IMR-90 (cell line): ENCODE data around the gene ME2. TPM values are rescaled to one million over a fixed set of nuclear protein-coding genes. Genes with fewer than 3 reads are reported as not detected.
A peak's percentile ranks its signal among the peaks of the same experiment; 100 is the strongest.

Source experiments
- ATAC-seq: fragments of 200-7000 bp; cut with Tn5 transposase; 2 replicates; pipeline ENCODE4 v1.9.1; 2020; ENCODE audit warnings: low read depth, mild to moderate bottlenecking, moderate library complexity
- BruUV-seq: library from RNA; stranded (reverse); fragments of 400-500 nt; replicated peaks from 2 replicates; lab custom pipeline; 2021; lab: Mats Ljungman, UMichigan
- CTCF ChIA-PET: fragments of 300-600 bp; formaldehyde crosslinking; extraction: SDS; loops from one replicate; lab custom pipeline; 2021; ENCODE audit warnings: antibody characterized with exemption; lab: Yijun Ruan, JAX
- POLR2A ChIA-PET: fragments of 300-600 bp; sonication (Branson Sonifier 250); formaldehyde crosslinking; loops from one replicate; lab custom pipeline; 2022; ENCODE audit warnings: antibody characterized with exemption; ENCODE audit not compliant: unreplicated experiment; lab: Charles Lee
- DNase-seq: peaks from one replicate; pipeline ENCODE4 v3.0.0; 2013
- H2AFZ ChIP-seq: replicated peaks from 2 replicates; pipeline ENCODE3; 2013; ENCODE audit warnings: low read length, mild to moderate bottlenecking; ENCODE audit not compliant: poor library complexity
- H2AK5ac ChIP-seq: 2 replicates; pipeline ENCODE4 v1.6.1; 2013; ENCODE audit warnings: low read depth, low read length, inconsistent platforms
- H2AK9ac ChIP-seq: replicated peaks from 2 replicates; pipeline ENCODE3; 2013; ENCODE audit warnings: mild to moderate bottlenecking, low read depth, low read length, moderate library complexity; ENCODE audit not compliant: poor library complexity
- H2BK120ac ChIP-seq: 2 replicates; pipeline ENCODE4 v1.6.1; 2013; ENCODE audit warnings: low read depth, low read length, inconsistent platforms
- H2BK15ac ChIP-seq: 3 replicates; pipeline ENCODE4 v1.6.1; 2013; ENCODE audit warnings: low read depth, low read length, inconsistent platforms
- H2BK20ac ChIP-seq: 2 replicates; pipeline ENCODE4 v1.6.1; 2013; ENCODE audit warnings: low read depth, mild to moderate bottlenecking, inconsistent platforms, low read length, moderate library complexity
- H2BK5ac ChIP-seq: 2 replicates; pipeline ENCODE4 v1.6.1; 2013; ENCODE audit warnings: mild to moderate bottlenecking, low read depth, low read length, inconsistent platforms; ENCODE audit not compliant: poor library complexity, severe bottlenecking
- H3K14ac ChIP-seq: replicated peaks from 2 replicates; pipeline ENCODE4 v1.6.1; 2013; ENCODE audit warnings: low read depth, low read length, inconsistent platforms
- H3K18ac ChIP-seq: 2 replicates; pipeline ENCODE4 v1.6.1; 2013; ENCODE audit warnings: low read depth, low read length, control low read depth
- H3K23ac ChIP-seq: 2 replicates; pipeline ENCODE4 v1.6.1; 2013; ENCODE audit warnings: low read depth, low read length, inconsistent platforms
- H3K27ac ChIP-seq: 2 replicates; pipeline ENCODE4 v1.5.1; 2013; ENCODE audit warnings: mild to moderate bottlenecking, control low read depth, low read length; ENCODE audit not compliant: insufficient read depth
- H3K27me3 ChIP-seq: 2 replicates; pipeline ENCODE4 v1.6.1; 2013; ENCODE audit warnings: low read length; ENCODE audit not compliant: control insufficient read depth, insufficient read depth
- H3K36me3 ChIP-seq: 2 replicates; pipeline ENCODE4 v1.6.1; 2013; ENCODE audit warnings: low read length, mixed read lengths; ENCODE audit not compliant: control insufficient read depth, insufficient read depth
- H3K4ac ChIP-seq: 2 replicates; pipeline ENCODE4 v1.6.1; 2013; ENCODE audit warnings: low read depth, low read length, inconsistent platforms
- H3K4me1 ChIP-seq: 2 replicates; pipeline ENCODE4 v1.6.1; 2013; ENCODE audit warnings: low read length, mixed read lengths; ENCODE audit not compliant: control insufficient read depth, insufficient read depth
- H3K4me2 ChIP-seq: 2 replicates; pipeline ENCODE4 v1.6.1; 2013; ENCODE audit warnings: low read depth, mild to moderate bottlenecking, control low read depth, low read length, moderate library complexity
- H3K4me3 ChIP-seq: 2 replicates; pipeline ENCODE4 v1.5.1; 2013; ENCODE audit warnings: low read depth, mild to moderate bottlenecking, control low read depth, low read length, moderate library complexity; ENCODE audit not compliant: insufficient read depth
- H3K56ac ChIP-seq: 2 replicates; pipeline ENCODE4 v1.6.1; 2013; ENCODE audit warnings: low read length, inconsistent platforms; ENCODE audit not compliant: insufficient read depth; ENCODE audit errors: extremely low read depth
- H3K79me1 ChIP-seq, 2 experiments: 2 replicates each; pipeline ENCODE4 v1.6.1; 2013; ENCODE audit warnings: low read length in 2 of 2, inconsistent platforms in 1 of 2, low read depth in 1 of 2
- H3K9ac ChIP-seq: 2 replicates; pipeline ENCODE4 v1.6.1; 2013; ENCODE audit warnings: low read depth, low read length, control low read depth
- H3K9me1 ChIP-seq: 2 replicates; pipeline ENCODE4 v1.6.1; 2013; ENCODE audit warnings: low read length, inconsistent platforms; ENCODE audit not compliant: insufficient read depth
- H3K9me3 ChIP-seq: 2 replicates; pipeline ENCODE4 v1.6.1; 2013; ENCODE audit warnings: low read length; ENCODE audit not compliant: control insufficient read depth, insufficient read depth
- H4K20me1 ChIP-seq: 2 replicates; pipeline ENCODE4 v1.6.1; 2013; ENCODE audit warnings: low read length, inconsistent platforms; ENCODE audit not compliant: insufficient read depth
- H4K5ac ChIP-seq: 2 replicates; pipeline ENCODE4 v1.6.1; 2013; ENCODE audit warnings: mild to moderate bottlenecking, low read depth, low read length, control low read depth
- H4K8ac ChIP-seq, 2 experiments: 2 replicates each; pipeline ENCODE4 v1.6.1; 2013; ENCODE audit warnings: low read depth in 2 of 2, low read length in 2 of 2, control low read depth in 1 of 2, inconsistent platforms in 1 of 2
- H4K91ac ChIP-seq: 2 replicates; pipeline ENCODE4 v1.6.1; 2013; ENCODE audit warnings: low read depth, low read length, inconsistent platforms; ENCODE audit not compliant: insufficient read depth
- BHLHE40 ChIP-seq: fragments of 150-350 bp; IDR thresholded peaks from 2 replicates; pipeline ENCODE4 v1.6.1; 2016; ENCODE audit warnings: mild to moderate bottlenecking, low read depth, low read length
- CEBPB ChIP-seq: IDR thresholded peaks from 2 replicates; pipeline ENCODE4 v1.6.1; 2012; ENCODE audit warnings: low read depth, low read length, improper control_type of control experiment
- CHD1 ChIP-seq: IDR thresholded peaks from 2 replicates; pipeline ENCODE4 v1.6.1; 2012; ENCODE audit warnings: low read depth, low read length, improper control_type of control experiment
- MAZ ChIP-seq: IDR thresholded peaks from 2 replicates; pipeline ENCODE4 v1.6.1; 2012; ENCODE audit warnings: low read depth, mild to moderate bottlenecking, low read length, improper control_type of control experiment, moderate library complexity, borderline replicate concordance
- MXI1 ChIP-seq: IDR thresholded peaks from 2 replicates; pipeline ENCODE4 v1.6.1; 2012; ENCODE audit warnings: low read depth, mild to moderate bottlenecking, low read length, moderate library complexity, borderline replicate concordance
- POLR2A ChIP-seq: IDR thresholded peaks from 2 replicates; pipeline ENCODE4 v1.6.1; 2012; ENCODE audit warnings: mild to moderate bottlenecking, low read depth, low read length
- RAD21 ChIP-seq: IDR thresholded peaks from 2 replicates; pipeline ENCODE4 v1.6.1; 2012; ENCODE audit warnings: low read length, improper control_type of control experiment
- USF2 ChIP-seq: fragments of 150-350 bp; IDR thresholded peaks from 2 replicates; pipeline ENCODE4 v1.6.1; 2017; ENCODE audit warnings: mild to moderate bottlenecking, antibody characterized with exemption, low read length, low read depth
- WGBS, 2 experiments: methylation state at CpG; one replicate each; pipeline versions ENCODE4 v1.1.5 to v1.1.7; 2013; ENCODE audit warnings: missing lambda C conversion rate in 2 of 2; ENCODE audit not compliant: insufficient read length in 1 of 2; ENCODE audit errors: extremely low coverage in 2 of 2; 5-methylcytosine and 5-hydroxymethylcytosine counted together
- dilution Hi-C: fragments of 300-500 bp; cut with HindIII; formaldehyde crosslinking; loops from one replicate; pipeline ENCODE4 v1.14.3; 2018; ENCODE audit warnings: low sequenced_read_pairs; ENCODE audit not compliant: unreplicated experiment
- in situ Hi-C: fragments of 300-500 bp; cut with MboI; formaldehyde crosslinking; loops from 3 replicates; pipeline ENCODE4 v1.14.3; 2019; ENCODE audit warnings: low sequenced_read_pairs, inconsistent platforms, mixed read lengths
- intact Hi-C: fragments of 100-400 bp; cut with micrococcal nuclease; formaldehyde crosslinking; loops from 2 replicates; pipeline ENCODE4 v1.10.0; 2022
- polyA plus RNA-seq, 3 experiments: library from polyadenylated mRNA; depleted of rRNA; stranded (reverse); fragments of >200 nt; gene quantifications; 2 replicates each; pipeline ENCODE4 v1.2.3, GENCODE V29; 2012; ENCODE audit warnings: low replicate concordance in 1 of 3
- total RNA-seq: library from RNA; depleted of rRNA; stranded (reverse); fragments of >200 nt; gene quantifications from 2 replicates; pipeline ENCODE4 v1.2.3, GENCODE V29; 2012
- TF ChIP-seq, protein P1 (sequence below): fragments of 150-350 bp; IDR thresholded peaks from 2 replicates; pipeline ENCODE4 v1.6.1; 2016; ENCODE audit warnings: low read depth, mild to moderate bottlenecking, low read length, moderate library complexity, borderline replicate concordance

ME2 gene
- total and polyA plus RNA-seq, 2 of the 4 experiments (the other 2 are of a cell fraction): 29.7 to 32.6 TPM

DNA sequence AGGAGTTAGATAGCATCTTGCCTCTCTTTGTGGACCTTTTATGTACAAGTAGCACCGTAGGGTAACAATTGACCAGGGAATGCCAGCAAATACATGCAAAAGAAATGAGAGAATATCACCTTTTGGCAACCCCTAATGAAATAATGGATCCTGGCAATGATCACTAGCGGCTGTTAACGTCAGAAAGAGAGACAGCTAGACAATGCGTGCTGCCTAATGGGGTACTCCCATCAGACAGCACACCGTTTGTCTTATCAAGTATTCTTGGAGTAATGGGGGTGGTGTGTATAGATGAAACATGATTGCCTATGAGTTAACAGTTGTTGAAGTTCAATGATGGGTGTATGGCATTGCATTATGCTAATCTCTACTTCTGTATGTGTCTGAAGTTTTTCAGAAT, 90.5 kb downstream of the ME2 start:
- Histone ChIP-seq H2AK9ac (no peak overlapping the region), H3K23ac (peak overlapping the region; percentile 86), H3K9me3 (no peaks in the 10 kb centered on the region), H4K5ac (no peak overlapping the region), H3K36me3 (peaks cover 3% of the 10 kb centered on the region; the same call in 1 of the 2 replicates), H4K91ac (no peak overlapping the region), H2BK5ac (no peak overlapping the region), H3K9me1 (peaks cover 3% of the 10 kb centered on the region; the same call in 1 of the 2 replicates), H3K79me1 (peaks cover 12 to 24% of the 10 kb centered on the region in 2 experiments), H3K4me2 (peak overlapping the region; percentile 63), H4K8ac (no peak overlapping the region), H2BK15ac (no peak overlapping the region), H3K4ac (no peak overlapping the region), H3K4me1 (peaks cover 3% of the 10 kb centered on the region; the same call in 1 of the 2 replicates), H2AK5ac (no peak overlapping the region), H3K9ac (no peak overlapping the region), H2AFZ (no peak overlapping the region), H3K27me3 (no peaks in the 10 kb centered on the region), H2BK120ac (no peak overlapping the region), H4K20me1 (no peaks in the 10 kb centered on the region), H3K18ac (no peak overlapping the region), H3K27ac (no peak overlapping the region), H3K4me3 (no peak overlapping the region), H3K56ac (no peak overlapping the region), H3K14ac (no peak overlapping the region), H2BK20ac (no peak overlapping the region)
- ChIA-PET POLR2A (interaction anchor here (1.0 kb wide), 1 partner anchor 45 kb away, joined by 3 read pairs; no protein-coding TSS in a partner anchor), CTCF (no interaction called here)
- intact Hi-C loops (loop anchor here (2.0 to 10.0 kb wide), 5 partner anchors 61 to 225 kb away; partner anchors contain the start of genes MEX3C, MRO and SMAD4), dilution Hi-C loops (no loop called here), in situ Hi-C loops (no loop called here)
- TF ChIP-seq USF2 (no peak), BHLHE40 (no peak), POLR2A (no peak), CHD1 (no peak), MXI1 (no peak), CEBPB (no peak), RAD21 (no peak), MAZ (no peak)
- TF ChIP-seq, protein P1, sequence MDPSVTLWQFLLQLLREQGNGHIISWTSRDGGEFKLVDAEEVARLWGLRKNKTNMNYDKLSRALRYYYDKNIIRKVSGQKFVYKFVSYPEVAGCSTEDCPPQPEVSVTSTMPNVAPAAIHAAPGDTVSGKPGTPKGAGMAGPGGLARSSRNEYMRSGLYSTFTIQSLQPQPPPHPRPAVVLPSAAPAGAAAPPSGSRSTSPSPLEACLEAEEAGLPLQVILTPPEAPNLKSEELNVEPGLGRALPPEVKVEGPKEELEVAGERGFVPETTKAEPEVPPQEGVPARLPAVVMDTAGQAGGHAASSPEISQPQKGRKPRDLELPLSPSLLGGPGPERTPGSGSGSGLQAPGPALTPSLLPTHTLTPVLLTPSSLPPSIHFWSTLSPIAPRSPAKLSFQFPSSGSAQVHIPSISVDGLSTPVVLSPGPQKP: no peak
- no TSS peak for BruUV-seq
- ATAC-seq (no peak), DNase-seq (no peak)
- WGBS, 2 experiments: no CpG with 5 or more reads among the region's 5 CpGs
